DOHH2 (cell line): ENCODE results near the gene AMBRA1.
"Not testable (repeated sequence)": the region's sequence is repeated elsewhere in the genome, so short reads cannot be mapped to it uniquely, and the experiment has no call there.

Experiments
- EZH2phosphoT487 ChIP-seq: fragments of 200-600 bp; sonication (generic); IDR thresholded peaks from 2 replicates; pipeline ENCODE4 v1.6.1; 2017; ENCODE audit warnings: borderline replicate concordance, mild to moderate bottlenecking, antibody characterized with exemption, low read length, moderate library complexity, mixed read lengths
- TF ChIP-seq, protein P1 (sequence below): fragments of 200-600 bp; sonication (generic); IDR thresholded peaks from one replicate; pipeline ENCODE4 v1.5.1; 2014; ENCODE audit warnings: antibody characterized with exemption, mild to moderate bottlenecking, low read depth, low read length; ENCODE audit not compliant: poor library complexity, severe bottlenecking

DNA sequence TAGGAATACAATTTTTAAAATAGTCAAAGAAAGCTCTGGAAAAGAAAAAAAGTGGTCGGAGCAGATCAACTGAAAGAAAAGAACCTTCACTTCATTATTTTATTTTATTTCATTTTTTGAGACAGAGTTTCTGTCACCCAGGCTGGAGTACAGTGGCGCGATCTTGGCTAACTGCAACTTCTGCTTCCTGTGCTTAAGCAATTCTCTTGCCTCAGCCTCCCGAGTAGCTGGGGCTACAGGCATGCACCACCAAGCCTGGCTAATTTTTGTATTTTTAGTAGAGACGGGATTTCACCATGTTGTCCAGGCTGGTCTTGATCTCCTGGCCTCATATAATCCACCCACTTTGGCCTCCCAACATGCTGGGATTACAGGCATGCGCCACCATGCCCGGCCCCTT lies 74.9 kb downstream of the AMBRA1 start:
- TF ChIP-seq, protein P1, sequence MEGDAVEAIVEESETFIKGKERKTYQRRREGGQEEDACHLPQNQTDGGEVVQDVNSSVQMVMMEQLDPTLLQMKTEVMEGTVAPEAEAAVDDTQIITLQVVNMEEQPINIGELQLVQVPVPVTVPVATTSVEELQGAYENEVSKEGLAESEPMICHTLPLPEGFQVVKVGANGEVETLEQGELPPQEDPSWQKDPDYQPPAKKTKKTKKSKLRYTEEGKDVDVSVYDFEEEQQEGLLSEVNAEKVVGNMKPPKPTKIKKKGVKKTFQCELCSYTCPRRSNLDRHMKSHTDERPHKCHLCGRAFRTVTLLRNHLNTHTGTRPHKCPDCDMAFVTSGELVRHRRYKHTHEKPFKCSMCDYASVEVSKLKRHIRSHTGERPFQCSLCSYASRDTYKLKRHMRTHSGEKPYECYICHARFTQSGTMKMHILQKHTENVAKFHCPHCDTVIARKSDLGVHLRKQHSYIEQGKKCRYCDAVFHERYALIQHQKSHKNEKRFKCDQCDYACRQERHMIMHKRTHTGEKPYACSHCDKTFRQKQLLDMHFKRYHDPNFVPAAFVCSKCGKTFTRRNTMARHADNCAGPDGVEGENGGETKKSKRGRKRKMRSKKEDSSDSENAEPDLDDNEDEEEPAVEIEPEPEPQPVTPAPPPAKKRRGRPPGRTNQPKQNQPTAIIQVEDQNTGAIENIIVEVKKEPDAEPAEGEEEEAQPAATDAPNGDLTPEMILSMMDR, result not testable (repeated sequence)
- TF ChIP-seq EZH2phosphoT487, result not testable (repeated sequence)
